Right renal pelvis (tissue), 4 donors: ENCODE results near the gene MSI2. TPM values are rescaled to one million over a fixed set of nuclear protein-coding genes. Genes with fewer than 3 reads are reported as not detected.
A peak's percentile ranks its signal among the peaks of the same experiment; 100 is the strongest.

Source experiments
- DNase-seq, 4 donors: peaks; one replicate each; pipeline ENCODE4 v3.0.0-alpha.2; 2013; ENCODE audit warnings: low read depth in 4 of 4, low spot score in 3 of 4, missing footprints in 1 of 4
- polyA plus RNA-seq, 4 donors: library from polyadenylated mRNA; unstranded; fragments of 120-200 nt; gene quantifications; one replicate each; pipeline ENCODE4 v1.2.1, GENCODE V29; 2013; ENCODE audit not compliant: insufficient read length in 4 of 4

MSI2 gene
- polyA plus RNA-seq, 4 donors, result 87.4 to 99.4 (median 98.4) TPM

- DNase-seq, result no peak
Measured at GRCh38 chr17:57580055-57580739, 323.9 kb downstream of the MSI2 start.

GRCh38 chr17:57582881-57583756 lies 326.8 kb downstream of the MSI2 start:
- DNase-seq, result no peak

GRCh38 chr17:57584050-57584551 lies 327.8 kb downstream of the MSI2 start:
- no peak for DNase-seq

GRCh38 chr17:57585341-57586195 lies 329.2 kb downstream of the MSI2 start:
- no peak for DNase-seq

- no peak for DNase-seq
Measured at GRCh38 chr17:57586196-57586740, 329.9 kb downstream of the MSI2 start.

GRCh38 chr17:57586742-57587141 lies 330.4 kb downstream of the MSI2 start:
- no peak for DNase-seq

- DNase-seq, result no peak
Measured at GRCh38 chr17:57587193-57587969, 331.1 kb downstream of the MSI2 start.

GRCh38 chr17:57588086-57588485 lies 331.8 kb downstream of the MSI2 start:
- no peak for DNase-seq

GRCh38 chr17:57589151-57590034 lies 333.1 kb downstream of the MSI2 start:
- DNase-seq, result no peak

- DNase-seq, result no peak
Measured at GRCh38 chr17:57593739-57594462, 337.6 kb downstream of the MSI2 start.

- DNase-seq, result no peak
Measured at GRCh38 chr17:57594767-57595166, 338.4 kb downstream of the MSI2 start.

- no peak for DNase-seq
Measured at GRCh38 chr17:57595426-57595825, 339.1 kb downstream of the MSI2 start.

- no peak for DNase-seq
Measured at GRCh38 chr17:57595947-57596695, 339.8 kb downstream of the MSI2 start.

GRCh38 chr17:57597101-57597500 lies 340.8 kb downstream of the MSI2 start:
- no peak for DNase-seq

- peak; percentile 72 to 80 (median 74) for DNase-seq
Measured at GRCh38 chr17:57597531-57598453, 341.5 kb downstream of the MSI2 start.
